ENCODE data around the gene TMEM62. TPM values are rescaled to one million over a fixed set of nuclear protein-coding genes. Genes with fewer than 3 reads are reported as not detected.
A peak's percentile ranks its signal among the peaks of the same experiment; 100 is the strongest.

The TMEM62 gene
- total RNA-seq, 4 donors from 2014 or later = 11.5 to 25.2 (median 22.9) TPM

- Histone ChIP-seq H3K27me3 (no peaks in the 10 kb centered on the region), H3K4me3 (no peak overlapping the region), H3K4me1 (peaks cover 0 to 50% (median 0%) of the 10 kb centered on the region in 3 donors), H3K9me3 (no peaks in the 10 kb centered on the region), H3K36me3 (peaks cover 0 to under 1% of the 10 kb centered on the region in 2 donors), H3K27ac (peak overlapping the region in 1 of 4 donors; percentile 8)
- no peak for ATAC-seq
- TF ChIP-seq POLR2A (IDR thresholded peaks at IDR 0.05) (no peak), EP300 (IDR thresholded peaks at IDR 0.05) (no peak), POLR2AphosphoS5 (IDR thresholded peaks at IDR 0.05) (no peak), CTCF (IDR thresholded peaks at IDR 0.05) (no peak)
- WGBS, 2 donors (ENCODE audit: low coverage in 1 of 2) = 84 to 100% methylated on average over 1 of the region's 1 CpG
These were observed 38.9 kb upstream of the TMEM62 start for GRCh38 chr15:43094416-43095030.

GRCh38 chr15:43095243-43095642 is 38.1 kb upstream of the TMEM62 start:
- WGBS, 2 donors (ENCODE audit: low coverage in 1 of 2) = 22 to 29% methylated on average over 1 of the region's 1 CpG
- H3K27me3 ChIP-seq = no peaks in the 10 kb centered on the region
- no peak for ATAC-seq
- H3K27ac ChIP-seq = peak overlapping the region in 1 of 4 donors; percentile 8
- no peaks in the 10 kb centered on the region for H3K9me3 ChIP-seq
- peaks cover 0 to 8% of the 10 kb centered on the region in 2 donors for H3K36me3 ChIP-seq
- H3K4me3 ChIP-seq = no peak overlapping the region
- TF ChIP-seq POLR2A (IDR thresholded peaks at IDR 0.05) (no peak), POLR2AphosphoS5 (IDR thresholded peaks at IDR 0.05) (no peak), CTCF (IDR thresholded peaks at IDR 0.05) (no peak), EP300 (IDR thresholded peaks at IDR 0.05) (no peak)
- peaks cover 0 to 51% (median 0%) of the 10 kb centered on the region in 3 donors for H3K4me1 ChIP-seq

- peaks cover 0 to 14% of the 10 kb centered on the region in 2 donors for H3K36me3 ChIP-seq
- peaks cover 0 to 52% (median 0%) of the 10 kb centered on the region in 3 donors for H3K4me1 ChIP-seq
- no peaks in the 10 kb centered on the region for H3K27me3 ChIP-seq
- WGBS, 2 donors (ENCODE audit: low coverage in 1 of 2) = 57 to 82% methylated on average over 4 of the region's 8 CpGs
- H3K9me3 ChIP-seq = no peaks in the 10 kb centered on the region
- no peak overlapping the region for H3K27ac ChIP-seq
- TF ChIP-seq POLR2A (IDR thresholded peaks at IDR 0.05) = no peak
- ATAC-seq = no peak
- no peak overlapping the region for H3K4me3 ChIP-seq
These were observed 37.6 kb upstream of the TMEM62 start for GRCh38 chr15:43095708-43096347.

- Histone ChIP-seq H3K4me1 (peaks cover 0 to 52% (median 0%) of the 10 kb centered on the region in 3 donors), H3K9me3 (no peaks in the 10 kb centered on the region), H3K27ac (no peak overlapping the region), H3K27me3 (no peaks in the 10 kb centered on the region), H3K4me3 (no peak overlapping the region), H3K36me3 (peaks cover 0 to 19% of the 10 kb centered on the region in 2 donors)
- no peak for ATAC-seq
- TF ChIP-seq POLR2AphosphoS5 (IDR thresholded peaks at IDR 0.05) (no peak), EP300 (IDR thresholded peaks at IDR 0.05) (no peak), CTCF (IDR thresholded peaks at IDR 0.05) (no peak), POLR2A (IDR thresholded peaks at IDR 0.05) (no peak)
- 61 to 87% methylated on average over 5 to 6 of the region's 6 CpGs for WGBS, 2 donors (ENCODE audit: low coverage in 1 of 2)
These were observed 37.0 kb upstream of the TMEM62 start for GRCh38 chr15:43096411-43096810.

- Histone ChIP-seq H3K9me3 (no peaks in the 10 kb centered on the region), H3K4me1 (peaks cover 3 to 55% (median 5%) of the 10 kb centered on the region in 3 donors), H3K36me3 (peaks cover 0 to 27% of the 10 kb centered on the region in 2 donors), H3K27me3 (no peaks in the 10 kb centered on the region), H3K4me3 (no peak overlapping the region), H3K27ac (no peak overlapping the region)
- no peak for ATAC-seq
- WGBS, 2 donors (ENCODE audit: low coverage in 1 of 2) = 90 to 95% methylated on average over 7 to 10 of the region's 10 CpGs
- TF ChIP-seq POLR2A (IDR thresholded peaks at IDR 0.05) = no peak
- TF ChIP-seq POLR2AphosphoS5 (IDR thresholded peaks at IDR 0.05) = no peak
- TF ChIP-seq CTCF (IDR thresholded peaks at IDR 0.05) = no peak
These were observed 34.1 kb upstream of the TMEM62 start for GRCh38 chr15:43099105-43099845.
